Fibroblast of mammary gland (primary cell): ENCODE results near the gene STAM2.
A peak's percentile ranks its signal among the peaks of the same experiment; 100 is the strongest.
"Not testable (repeated sequence)": the region's sequence is repeated elsewhere in the genome, so short reads cannot be mapped to it uniquely, and the experiment has no call there.

Experiments used
- DNase-seq: peaks from one replicate; pipeline ENCODE4 v3.0.0-alpha.2; 2010; ENCODE audit warnings: low read depth
- H3K4me3 ChIP-seq: 2 replicates; pipeline ENCODE4 v1.5.1; 2011; ENCODE audit warnings: low read depth, mild to moderate bottlenecking, low read length, moderate library complexity; ENCODE audit not compliant: control insufficient read depth
- TF ChIP-seq, protein P1 (sequence below): conservative IDR thresholded peaks from 2 replicates; pipeline ENCODE4 v1.5.1; 2011; ENCODE audit warnings: low read depth, low read length, inconsistent platforms; ENCODE audit not compliant: control insufficient read depth, insufficient read depth

Gene STAM2

DNA sequence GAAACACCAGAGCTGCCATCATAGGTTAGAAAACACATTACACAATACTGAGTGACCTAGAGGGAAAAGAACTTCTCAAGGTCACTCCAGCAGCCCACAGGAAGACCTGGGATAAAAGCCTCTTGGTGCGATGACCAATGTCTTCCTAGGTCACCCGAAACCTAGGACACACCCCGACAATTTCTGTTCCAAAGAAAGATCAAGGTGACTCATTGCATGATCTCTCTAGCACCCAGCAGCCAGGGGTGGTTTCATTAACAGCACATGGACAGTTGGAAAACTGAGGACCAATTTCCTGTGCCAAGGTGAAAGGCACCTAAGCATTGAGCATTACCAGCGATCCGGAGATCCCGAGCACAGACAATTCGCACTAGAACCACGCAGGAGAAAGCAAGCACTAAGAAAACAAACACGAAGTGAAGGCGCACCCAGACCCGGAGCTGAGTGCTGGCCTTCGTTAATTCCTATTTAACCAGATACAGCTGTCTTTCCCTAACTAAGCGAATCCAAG is 78.2 kb downstream of the STAM2 start:
- TF ChIP-seq, protein P1, sequence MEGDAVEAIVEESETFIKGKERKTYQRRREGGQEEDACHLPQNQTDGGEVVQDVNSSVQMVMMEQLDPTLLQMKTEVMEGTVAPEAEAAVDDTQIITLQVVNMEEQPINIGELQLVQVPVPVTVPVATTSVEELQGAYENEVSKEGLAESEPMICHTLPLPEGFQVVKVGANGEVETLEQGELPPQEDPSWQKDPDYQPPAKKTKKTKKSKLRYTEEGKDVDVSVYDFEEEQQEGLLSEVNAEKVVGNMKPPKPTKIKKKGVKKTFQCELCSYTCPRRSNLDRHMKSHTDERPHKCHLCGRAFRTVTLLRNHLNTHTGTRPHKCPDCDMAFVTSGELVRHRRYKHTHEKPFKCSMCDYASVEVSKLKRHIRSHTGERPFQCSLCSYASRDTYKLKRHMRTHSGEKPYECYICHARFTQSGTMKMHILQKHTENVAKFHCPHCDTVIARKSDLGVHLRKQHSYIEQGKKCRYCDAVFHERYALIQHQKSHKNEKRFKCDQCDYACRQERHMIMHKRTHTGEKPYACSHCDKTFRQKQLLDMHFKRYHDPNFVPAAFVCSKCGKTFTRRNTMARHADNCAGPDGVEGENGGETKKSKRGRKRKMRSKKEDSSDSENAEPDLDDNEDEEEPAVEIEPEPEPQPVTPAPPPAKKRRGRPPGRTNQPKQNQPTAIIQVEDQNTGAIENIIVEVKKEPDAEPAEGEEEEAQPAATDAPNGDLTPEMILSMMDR = no peak
- peak overlapping the region; percentile 38 for H3K4me3 ChIP-seq
- DNase-seq = peak; percentile 44

DNA sequence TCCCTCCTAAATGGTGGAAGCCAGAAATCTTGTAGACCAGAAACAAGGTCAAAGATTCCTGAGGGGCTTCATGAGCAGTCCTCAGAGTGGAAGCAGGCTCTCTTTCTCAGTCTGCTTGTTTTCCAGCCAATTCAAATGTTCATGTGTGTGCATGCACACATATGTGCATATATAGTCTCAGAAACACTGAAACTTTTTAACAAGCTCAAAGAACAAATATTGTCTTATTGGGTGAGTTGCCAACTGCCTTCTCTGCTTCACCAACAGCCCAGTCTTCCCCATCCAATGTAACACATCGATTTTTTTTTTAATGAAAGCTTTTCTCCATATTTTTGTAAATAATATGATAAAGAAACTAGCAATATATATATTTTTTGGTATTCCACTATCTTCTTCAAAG is 80.4 kb downstream of the STAM2 start:
- DNase-seq = no peak
- H3K4me3 ChIP-seq = no peak overlapping the region
- TF ChIP-seq, protein P1 = no peak

DNA sequence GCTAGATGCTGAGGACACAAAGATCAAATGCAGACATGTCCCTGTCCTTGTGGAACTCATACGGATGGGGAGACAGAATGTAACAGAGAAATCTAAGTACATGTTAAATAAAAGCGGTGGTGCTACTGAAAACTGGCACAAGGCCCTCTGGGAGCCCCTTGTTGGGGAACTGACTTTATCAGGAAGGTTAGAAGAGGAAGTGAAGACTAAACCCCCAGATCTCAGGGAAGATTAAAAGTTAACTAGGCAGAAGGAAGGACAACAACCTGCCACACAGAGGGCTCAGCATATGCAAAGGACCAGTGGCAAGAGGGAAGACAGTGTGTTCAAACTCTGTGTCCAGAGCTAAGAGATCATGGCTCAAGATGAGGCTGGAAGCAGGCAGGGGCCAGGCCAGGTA is 81.5 kb downstream of the STAM2 start:
- no peak overlapping the region for H3K4me3 ChIP-seq
- TF ChIP-seq, protein P1 = no peak
- DNase-seq = no peak

DNA sequence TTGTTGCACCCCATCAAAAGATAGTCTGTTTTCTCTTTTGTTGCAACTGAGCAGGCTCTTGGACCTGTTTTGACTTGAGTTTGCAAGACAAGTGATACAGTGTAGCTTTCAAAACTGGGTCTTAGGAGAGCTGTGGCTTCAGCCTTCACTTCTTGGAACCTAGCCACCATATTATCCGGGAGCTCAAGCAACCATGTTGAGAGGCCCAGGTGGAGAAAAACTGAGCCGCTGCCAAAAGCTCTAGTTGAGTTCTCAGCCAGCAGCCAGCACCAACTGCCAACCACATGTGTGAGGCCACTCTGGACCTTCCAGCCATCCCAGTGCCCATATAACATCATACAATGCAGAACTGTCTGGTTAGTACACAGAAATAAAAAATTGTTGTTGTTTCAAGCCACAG is 82.1 kb downstream of the STAM2 start:
- TF ChIP-seq, protein P1 = no peak
- no peak overlapping the region for H3K4me3 ChIP-seq
- DNase-seq = no peak

DNA sequence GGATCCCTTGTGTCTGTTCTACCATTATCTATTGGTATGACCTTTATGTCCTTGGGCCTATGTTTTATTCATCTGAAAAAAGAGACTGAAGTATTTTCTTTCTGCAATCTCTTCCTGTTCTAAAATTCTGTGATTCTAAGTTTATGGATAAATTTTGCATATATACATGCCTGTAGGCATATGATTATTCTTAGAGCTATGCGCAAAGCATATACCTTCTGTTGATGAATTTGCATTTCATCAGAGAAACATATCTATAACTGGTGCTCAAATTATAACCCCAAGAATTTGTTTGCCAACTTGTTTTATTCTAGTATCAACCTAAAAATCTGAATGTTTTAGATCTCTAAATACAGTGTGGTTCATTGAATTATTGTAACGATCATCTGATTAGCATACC is 83.5 kb downstream of the STAM2 start:
- TF ChIP-seq, protein P1 = no peak
- no peak overlapping the region for H3K4me3 ChIP-seq
- no peak for DNase-seq

DNA sequence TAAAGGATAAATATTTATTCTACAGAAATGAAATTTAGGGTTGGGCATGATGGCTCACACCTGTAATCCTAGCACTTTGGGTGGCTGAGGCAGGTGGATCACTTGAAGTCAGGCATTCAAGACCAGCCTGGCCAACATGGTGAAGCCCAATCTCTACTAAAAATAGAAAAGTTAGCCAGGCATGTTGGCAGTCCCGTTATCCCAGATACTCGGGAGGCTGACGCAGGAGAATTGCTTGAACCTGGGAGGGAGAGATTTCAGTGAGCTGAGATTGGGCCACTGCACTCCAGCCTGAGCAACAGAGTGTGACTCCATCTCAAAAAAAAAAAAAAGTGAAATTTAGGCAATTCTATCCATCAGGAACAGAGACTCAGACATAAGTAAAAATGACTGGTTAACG is 84.8 kb downstream of the STAM2 start:
- not testable (repeated sequence) for DNase-seq, H3K4me3 ChIP-seq

DNA sequence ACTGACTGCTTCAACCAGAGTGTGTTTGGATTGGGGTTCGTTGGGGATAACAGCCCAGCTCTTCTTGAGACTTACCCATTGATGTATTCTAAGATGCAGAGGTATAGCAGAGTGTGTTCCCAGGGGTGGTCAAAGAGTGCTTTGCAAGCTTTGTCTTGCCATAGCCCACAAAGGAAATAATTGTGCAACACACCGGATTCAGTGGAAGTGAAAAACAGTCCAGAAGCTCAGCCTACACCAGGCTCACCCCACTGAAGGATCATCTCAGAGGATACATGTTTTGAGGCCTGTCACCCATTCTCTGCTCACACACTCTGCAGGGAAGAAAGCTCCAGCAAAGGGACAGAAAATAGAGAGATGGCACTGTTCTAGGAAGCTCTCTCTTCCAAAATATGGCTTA is 86.3 kb downstream of the STAM2 start:
- DNase-seq = no peak
- TF ChIP-seq, protein P1 = no peak
- no peak overlapping the region for H3K4me3 ChIP-seq
